Mesenchymal stem cell (in vitro differentiated cells and primary cell): ENCODE measurements around the gene SCGB3A1.

Experiments used
- DNase-seq: peaks from one replicate; pipeline ENCODE4 v3.0.0-alpha.2; 2013
- H2AFZ ChIP-seq: one replicate; pipeline ENCODE4 v1.6.1; 2013; ENCODE audit warnings: low read depth, mild to moderate bottlenecking, control low read depth, inconsistent platforms, low read length, moderate library complexity
- H2AK5ac ChIP-seq: 2 replicates; pipeline ENCODE4 v1.6.1; 2013; ENCODE audit warnings: low read length, moderate library complexity, mild to moderate bottlenecking, inconsistent platforms; ENCODE audit not compliant: severe bottlenecking
- H2BK120ac ChIP-seq: one replicate; pipeline ENCODE4 v1.6.1; 2013; ENCODE audit warnings: low read depth, mild to moderate bottlenecking, inconsistent platforms, low read length, moderate library complexity
- H2BK12ac ChIP-seq, 2 experiments: one replicate each; pipeline ENCODE4 v1.6.1; 2013; ENCODE audit warnings: inconsistent platforms in 2 of 2, low read length in 2 of 2, mild to moderate bottlenecking in 2 of 2, moderate library complexity in 2 of 2, control low read depth in 1 of 2
- H2BK15ac ChIP-seq: one replicate; pipeline ENCODE4 v1.6.1; 2013; ENCODE audit warnings: mild to moderate bottlenecking, low read depth, inconsistent platforms; ENCODE audit not compliant: poor library complexity, severe bottlenecking
- H2BK5ac ChIP-seq: 2 replicates; pipeline ENCODE4 v1.6.1; 2013; ENCODE audit warnings: low read depth, mild to moderate bottlenecking, low read length, control low read depth, inconsistent platforms; ENCODE audit not compliant: poor library complexity, severe bottlenecking
- H3K14ac ChIP-seq, 2 experiments: one replicate each; pipeline ENCODE4 v1.6.1; 2013; ENCODE audit warnings: inconsistent platforms in 2 of 2, low read length in 2 of 2, control low read depth in 1 of 2, mild to moderate bottlenecking in 1 of 2, moderate library complexity in 1 of 2
- H3K18ac ChIP-seq, 2 experiments: one replicate each; pipeline ENCODE4 v1.6.1; 2013; ENCODE audit warnings: inconsistent platforms in 2 of 2, low read length in 2 of 2, control low read depth in 1 of 2, low read depth in 1 of 2, mild to moderate bottlenecking in 1 of 2
- H3K23ac ChIP-seq, 2 experiments: one replicate each; pipeline ENCODE4 v1.6.1; 2013; ENCODE audit warnings: inconsistent platforms in 2 of 2, low read length in 2 of 2, mild to moderate bottlenecking in 2 of 2, moderate library complexity in 2 of 2, control low read depth in 1 of 2
- H3K27ac ChIP-seq: 2 replicates; pipeline ENCODE4 v1.5.1; 2013; ENCODE audit warnings: mild to moderate bottlenecking, moderate library complexity, low read length, control low read depth, inconsistent platforms; ENCODE audit not compliant: poor library complexity, severe bottlenecking
- H3K27me3 ChIP-seq, 2 experiments: 2 replicates each; pipeline versions ENCODE4 v1.6.1 to v1.7.0; 2013; ENCODE audit warnings: low read length in 2 of 2, mild to moderate bottlenecking in 2 of 2, moderate library complexity in 2 of 2, control low read depth in 1 of 2, inconsistent platforms in 1 of 2; ENCODE audit not compliant: control insufficient read depth in 1 of 2, insufficient read depth in 1 of 2
- H3K36me3 ChIP-seq, 2 experiments: 2 replicates each; pipeline versions ENCODE4 v1.6.1 to v1.7.0; 2013; ENCODE audit warnings: low read length in 2 of 2, control low read depth in 1 of 2, inconsistent platforms in 1 of 2, low read depth in 1 of 2, mild to moderate bottlenecking in 1 of 2; ENCODE audit not compliant: insufficient read depth in 2 of 2, control insufficient read depth in 1 of 2
- H3K4ac ChIP-seq, 2 experiments: one replicate each; pipeline ENCODE4 v1.6.1; 2013; ENCODE audit warnings: inconsistent platforms in 2 of 2, low read length in 2 of 2, mild to moderate bottlenecking in 2 of 2, moderate library complexity in 2 of 2, control low read depth in 1 of 2, low read depth in 1 of 2
- H3K4me1 ChIP-seq: 2 replicates; pipeline ENCODE4 v1.6.1; 2013; ENCODE audit warnings: low read depth, low read length, control low read depth; ENCODE audit not compliant: control insufficient read depth, insufficient read depth
- H3K4me2 ChIP-seq: 2 replicates; pipeline ENCODE4 v1.6.1; 2013; ENCODE audit warnings: low read length, mild to moderate bottlenecking, inconsistent platforms; ENCODE audit not compliant: poor library complexity, severe bottlenecking
- H3K4me3 ChIP-seq, 2 experiments: 2 replicates each; pipeline versions ENCODE4 v1.5.1 to v1.7.0; 2013; ENCODE audit warnings: low read length in 2 of 2, mild to moderate bottlenecking in 2 of 2, control low read depth in 1 of 2, low read depth in 1 of 2; ENCODE audit not compliant: insufficient read depth in 1 of 2
- H3K79me1 ChIP-seq: replicated peaks from 2 replicates; pipeline ENCODE4 v1.6.1; 2013; ENCODE audit warnings: mild to moderate bottlenecking, control low read depth, low read length, inconsistent platforms; ENCODE audit not compliant: poor library complexity, severe bottlenecking
- H3K9ac ChIP-seq: 2 replicates; pipeline ENCODE4 v1.7.0; 2013; ENCODE audit warnings: mild to moderate bottlenecking, low read length, moderate library complexity
- H3K9me3 ChIP-seq: 2 replicates; pipeline ENCODE4 v1.7.0; 2013; ENCODE audit warnings: mild to moderate bottlenecking, low read length; ENCODE audit not compliant: control insufficient read depth
- H4K8ac ChIP-seq: one replicate; pipeline ENCODE4 v1.6.1; 2013; ENCODE audit warnings: inconsistent platforms, mild to moderate bottlenecking, low read length, moderate library complexity
- H4K91ac ChIP-seq: one replicate; pipeline ENCODE4 v1.6.1; 2013; ENCODE audit warnings: mild to moderate bottlenecking, low read length, inconsistent platforms
- WGBS: methylation state at CpG from one replicate; pipeline ENCODE4 v1.1.7; 2013; ENCODE audit warnings: mixed read lengths; 5-methylcytosine and 5-hydroxymethylcytosine counted together

Gene SCGB3A1

DNA sequence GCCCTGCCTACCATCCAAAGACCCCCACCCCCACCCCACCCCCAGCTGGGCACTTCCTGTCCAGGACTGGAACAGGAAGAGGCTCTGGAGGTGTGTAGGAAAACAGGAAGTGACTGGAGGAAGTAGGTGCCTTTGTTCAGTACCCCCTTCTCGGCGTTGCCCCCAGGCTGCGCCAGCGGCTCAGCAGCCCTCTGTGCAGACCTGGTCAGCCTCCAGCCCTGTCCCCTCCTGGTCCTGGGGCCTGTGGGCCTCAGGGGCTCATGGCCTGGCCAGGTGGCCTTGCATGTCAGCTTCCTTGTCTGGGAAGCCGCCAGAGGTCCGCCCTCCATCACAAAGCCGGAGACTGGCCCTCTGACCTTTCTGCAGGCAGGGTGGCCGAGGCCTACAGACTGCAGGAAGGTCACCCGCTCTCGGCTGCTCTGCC, 32.1 kb upstream of the SCGB3A1 start:
- Histone ChIP-seq H3K14ac (no peak overlapping the region), H3K18ac (no peak overlapping the region), H2BK120ac (no peak overlapping the region), H3K4me1 (peaks cover 14% of the 10 kb centered on the region), H2BK5ac (no peak overlapping the region), H4K91ac (no peak overlapping the region), H2BK15ac (no peak overlapping the region), H3K4me2 (no peak overlapping the region), H3K79me1 (no peaks in the 10 kb centered on the region), H2AK5ac (no peak overlapping the region), H3K4me3 (no peak overlapping the region), H3K23ac (no peak overlapping the region), H3K27ac (no peak overlapping the region), H3K4ac (no peak overlapping the region), H2AFZ (no peak overlapping the region), H3K36me3 (no peaks in the 10 kb centered on the region), H3K27me3 (peaks cover 9 to 40% of the 10 kb centered on the region in 2 experiments), H2BK12ac (no peak overlapping the region), H3K9me3 (no peaks in the 10 kb centered on the region), H3K9ac (no peak overlapping the region), H4K8ac (no peak overlapping the region)
- no peak for DNase-seq
- 87% methylated on average over 10 of the region's 10 CpGs for WGBS

DNA sequence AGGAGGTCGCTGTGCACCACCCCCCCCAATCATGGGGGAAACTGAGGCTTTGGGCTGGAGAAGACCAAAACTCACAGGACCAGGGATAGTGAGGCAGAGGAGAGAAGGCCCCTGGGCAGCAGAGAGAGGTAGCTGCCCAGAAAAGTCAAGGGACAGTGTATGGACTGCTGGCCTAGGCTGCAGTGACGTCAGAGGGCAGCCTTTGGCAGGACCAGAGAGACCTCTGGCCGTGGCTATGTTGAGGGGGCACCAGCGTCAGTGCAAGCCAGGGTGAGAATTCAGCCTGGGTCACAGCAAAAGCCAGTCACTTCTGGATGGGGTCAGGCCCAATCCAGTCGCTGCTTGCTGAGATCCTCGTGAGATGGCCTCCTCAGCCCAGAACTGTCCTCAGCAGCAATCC, 31.6 kb upstream of the SCGB3A1 start:
- H3K18ac ChIP-seq = no peak overlapping the region
- H3K27me3 ChIP-seq = peaks cover 11 to 42% of the 10 kb centered on the region in 2 experiments
- no peak overlapping the region for H4K91ac ChIP-seq
- no peak overlapping the region for H2BK120ac ChIP-seq
- H3K4me3 ChIP-seq = no peak overlapping the region
- H3K4ac ChIP-seq = no peak overlapping the region
- no peak overlapping the region for H3K27ac ChIP-seq
- H3K79me1 ChIP-seq = no peaks in the 10 kb centered on the region
- H2BK15ac ChIP-seq = no peak overlapping the region
- H2BK5ac ChIP-seq = no peak overlapping the region
- no peak overlapping the region for H2BK12ac ChIP-seq
- no peak overlapping the region for H3K14ac ChIP-seq
- 91% methylated on average over 6 of the region's 6 CpGs for WGBS
- no peak overlapping the region for H3K4me2 ChIP-seq
- no peaks in the 10 kb centered on the region for H3K36me3 ChIP-seq
- no peak overlapping the region for H3K23ac ChIP-seq
- H4K8ac ChIP-seq = no peak overlapping the region
- no peaks in the 10 kb centered on the region for H3K9me3 ChIP-seq
- no peak overlapping the region for H2AFZ ChIP-seq
- peaks cover 15% of the 10 kb centered on the region for H3K4me1 ChIP-seq
- no peak for DNase-seq
- H3K9ac ChIP-seq = no peak overlapping the region
- no peak overlapping the region for H2AK5ac ChIP-seq

DNA sequence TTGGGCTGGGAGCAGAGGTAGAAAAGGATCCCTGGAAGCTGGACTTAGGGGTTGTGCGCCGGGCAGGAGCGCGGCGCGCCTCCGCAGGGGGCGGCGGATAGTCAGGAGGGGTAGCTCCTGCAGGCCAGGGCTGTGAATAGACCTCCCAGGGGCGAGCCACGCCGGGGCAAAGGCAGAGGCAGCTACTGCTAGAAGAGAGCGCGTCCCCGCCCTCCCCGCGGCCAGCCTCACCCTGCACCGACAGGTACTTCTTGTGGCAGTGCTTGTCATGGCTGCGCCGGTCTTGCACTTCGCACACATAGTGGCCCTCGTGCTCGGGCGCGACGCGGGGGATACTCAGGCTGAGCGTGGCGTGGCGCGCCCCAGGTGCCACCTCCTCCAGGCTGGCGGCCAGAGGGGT, 30.0 kb upstream of the SCGB3A1 start:
- H4K91ac ChIP-seq = no peak overlapping the region
- no peak overlapping the region for H3K9ac ChIP-seq
- H3K14ac ChIP-seq = no peak overlapping the region
- H3K79me1 ChIP-seq = no peaks in the 10 kb centered on the region
- H2BK15ac ChIP-seq = no peak overlapping the region
- H3K4me3 ChIP-seq = no peak overlapping the region
- no peaks in the 10 kb centered on the region for H3K36me3 ChIP-seq
- no peak for DNase-seq
- H2BK12ac ChIP-seq = no peak overlapping the region
- H3K18ac ChIP-seq = no peak overlapping the region
- H3K27me3 ChIP-seq = peaks cover 18 to 39% of the 10 kb centered on the region in 2 experiments
- H2BK5ac ChIP-seq = no peak overlapping the region
- no peak overlapping the region for H2AK5ac ChIP-seq
- no peak overlapping the region for H3K23ac ChIP-seq
- H3K4me2 ChIP-seq = no peak overlapping the region
- H3K4ac ChIP-seq = no peak overlapping the region
- H3K4me1 ChIP-seq = peaks cover 15% of the 10 kb centered on the region
- H2AFZ ChIP-seq = no peak overlapping the region
- 95% methylated on average over 32 of the region's 32 CpGs for WGBS
- H3K9me3 ChIP-seq = no peaks in the 10 kb centered on the region
- H4K8ac ChIP-seq = no peak overlapping the region
- no peak overlapping the region for H3K27ac ChIP-seq
- no peak overlapping the region for H2BK120ac ChIP-seq

DNA sequence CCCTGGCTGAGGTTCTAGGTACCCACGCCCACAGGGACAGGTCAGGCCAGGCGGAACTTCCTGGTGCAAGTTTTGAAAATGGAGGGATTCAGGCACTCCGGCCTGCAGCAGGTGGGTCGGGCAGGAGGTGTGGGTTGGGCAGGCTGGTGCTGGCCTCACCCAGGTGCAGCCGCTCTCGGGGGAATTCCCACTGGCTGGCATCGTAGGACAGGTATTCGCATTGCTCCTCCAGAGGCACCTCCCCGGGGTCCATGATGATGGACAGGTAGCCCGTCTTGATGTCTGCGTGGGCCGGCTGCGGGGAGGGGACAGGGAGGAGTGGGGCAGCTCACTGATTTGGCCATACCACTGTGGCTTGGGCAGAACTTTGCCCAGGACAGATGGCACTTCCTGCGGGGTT, 28.7 kb upstream of the SCGB3A1 start:
- no peak overlapping the region for H3K9ac ChIP-seq
- H3K4me1 ChIP-seq = peaks cover 15% of the 10 kb centered on the region
- H3K4ac ChIP-seq = no peak overlapping the region
- no peak overlapping the region for H4K8ac ChIP-seq
- H2BK12ac ChIP-seq = no peak overlapping the region
- no peak for DNase-seq
- no peak overlapping the region for H2BK15ac ChIP-seq
- H2AK5ac ChIP-seq = no peak overlapping the region
- no peak overlapping the region for H3K14ac ChIP-seq
- no peak overlapping the region for H3K4me2 ChIP-seq
- no peaks in the 10 kb centered on the region for H3K9me3 ChIP-seq
- H3K27ac ChIP-seq = no peak overlapping the region
- H3K36me3 ChIP-seq = no peaks in the 10 kb centered on the region
- no peak overlapping the region for H2AFZ ChIP-seq
- peaks cover 20 to 30% of the 10 kb centered on the region in 2 experiments for H3K27me3 ChIP-seq
- H4K91ac ChIP-seq = no peak overlapping the region
- no peaks in the 10 kb centered on the region for H3K79me1 ChIP-seq
- H3K4me3 ChIP-seq = no peak overlapping the region
- H3K23ac ChIP-seq = no peak overlapping the region
- WGBS = 93% methylated on average over 14 of the region's 14 CpGs
- H2BK5ac ChIP-seq = no peak overlapping the region
- no peak overlapping the region for H3K18ac ChIP-seq
- no peak overlapping the region for H2BK120ac ChIP-seq
